IMR-90 (cell line): ENCODE measurements around the gene IFI44L. TPM values are rescaled to one million over a fixed set of nuclear protein-coding genes. Genes with fewer than 3 reads are reported as not detected.

Experiments
- ATAC-seq: fragments of 200-7000 bp; cut with Tn5 transposase; 2 replicates; pipeline ENCODE4 v1.9.1; 2020; ENCODE audit warnings: low read depth, mild to moderate bottlenecking, moderate library complexity
- BruUV-seq: library from RNA; stranded (reverse); fragments of 400-500 nt; replicated peaks from 2 replicates; lab custom pipeline; 2021; lab: Mats Ljungman, UMichigan
- CTCF ChIA-PET: fragments of 300-600 bp; formaldehyde crosslinking; extraction: SDS; loops from one replicate; lab custom pipeline; 2021; ENCODE audit warnings: antibody characterized with exemption; lab: Yijun Ruan, JAX
- POLR2A ChIA-PET: fragments of 300-600 bp; sonication (Branson Sonifier 250); formaldehyde crosslinking; loops from one replicate; lab custom pipeline; 2022; ENCODE audit warnings: antibody characterized with exemption; ENCODE audit not compliant: unreplicated experiment; lab: Charles Lee
- DNase-seq: peaks from one replicate; pipeline ENCODE4 v3.0.0; 2013
- H2AFZ ChIP-seq: replicated peaks from 2 replicates; pipeline ENCODE3; 2013; ENCODE audit warnings: low read length, mild to moderate bottlenecking; ENCODE audit not compliant: poor library complexity
- H2AK5ac ChIP-seq: 2 replicates; pipeline ENCODE4 v1.6.1; 2013; ENCODE audit warnings: low read depth, low read length, inconsistent platforms
- H2AK9ac ChIP-seq: replicated peaks from 2 replicates; pipeline ENCODE3; 2013; ENCODE audit warnings: mild to moderate bottlenecking, low read depth, low read length, moderate library complexity; ENCODE audit not compliant: poor library complexity
- H2BK120ac ChIP-seq: 2 replicates; pipeline ENCODE4 v1.6.1; 2013; ENCODE audit warnings: low read depth, low read length, inconsistent platforms
- H2BK15ac ChIP-seq: 3 replicates; pipeline ENCODE4 v1.6.1; 2013; ENCODE audit warnings: low read depth, low read length, inconsistent platforms
- H2BK20ac ChIP-seq: 2 replicates; pipeline ENCODE4 v1.6.1; 2013; ENCODE audit warnings: low read depth, mild to moderate bottlenecking, inconsistent platforms, low read length, moderate library complexity
- H2BK5ac ChIP-seq: 2 replicates; pipeline ENCODE4 v1.6.1; 2013; ENCODE audit warnings: mild to moderate bottlenecking, low read depth, low read length, inconsistent platforms; ENCODE audit not compliant: poor library complexity, severe bottlenecking
- H3K14ac ChIP-seq: replicated peaks from 2 replicates; pipeline ENCODE4 v1.6.1; 2013; ENCODE audit warnings: low read depth, low read length, inconsistent platforms
- H3K18ac ChIP-seq: 2 replicates; pipeline ENCODE4 v1.6.1; 2013; ENCODE audit warnings: low read depth, low read length, control low read depth
- H3K23ac ChIP-seq: 2 replicates; pipeline ENCODE4 v1.6.1; 2013; ENCODE audit warnings: low read depth, low read length, inconsistent platforms
- H3K27ac ChIP-seq: 2 replicates; pipeline ENCODE4 v1.5.1; 2013; ENCODE audit warnings: mild to moderate bottlenecking, control low read depth, low read length; ENCODE audit not compliant: insufficient read depth
- H3K27me3 ChIP-seq: 2 replicates; pipeline ENCODE4 v1.6.1; 2013; ENCODE audit warnings: low read length; ENCODE audit not compliant: control insufficient read depth, insufficient read depth
- H3K36me3 ChIP-seq: 2 replicates; pipeline ENCODE4 v1.6.1; 2013; ENCODE audit warnings: low read length, mixed read lengths; ENCODE audit not compliant: control insufficient read depth, insufficient read depth
- H3K4ac ChIP-seq: 2 replicates; pipeline ENCODE4 v1.6.1; 2013; ENCODE audit warnings: low read depth, low read length, inconsistent platforms
- H3K4me1 ChIP-seq: 2 replicates; pipeline ENCODE4 v1.6.1; 2013; ENCODE audit warnings: low read length, mixed read lengths; ENCODE audit not compliant: control insufficient read depth, insufficient read depth
- H3K4me2 ChIP-seq: 2 replicates; pipeline ENCODE4 v1.6.1; 2013; ENCODE audit warnings: low read depth, mild to moderate bottlenecking, control low read depth, low read length, moderate library complexity
- H3K4me3 ChIP-seq: 2 replicates; pipeline ENCODE4 v1.5.1; 2013; ENCODE audit warnings: low read depth, mild to moderate bottlenecking, control low read depth, low read length, moderate library complexity; ENCODE audit not compliant: insufficient read depth
- H3K56ac ChIP-seq: 2 replicates; pipeline ENCODE4 v1.6.1; 2013; ENCODE audit warnings: low read length, inconsistent platforms; ENCODE audit not compliant: insufficient read depth; ENCODE audit errors: extremely low read depth
- H3K79me1 ChIP-seq, 2 experiments: 2 replicates each; pipeline ENCODE4 v1.6.1; 2013; ENCODE audit warnings: low read length in 2 of 2, inconsistent platforms in 1 of 2, low read depth in 1 of 2
- H3K9ac ChIP-seq: 2 replicates; pipeline ENCODE4 v1.6.1; 2013; ENCODE audit warnings: low read depth, low read length, control low read depth
- H3K9me1 ChIP-seq: 2 replicates; pipeline ENCODE4 v1.6.1; 2013; ENCODE audit warnings: low read length, inconsistent platforms; ENCODE audit not compliant: insufficient read depth
- H3K9me3 ChIP-seq: 2 replicates; pipeline ENCODE4 v1.6.1; 2013; ENCODE audit warnings: low read length; ENCODE audit not compliant: control insufficient read depth, insufficient read depth
- H4K20me1 ChIP-seq: 2 replicates; pipeline ENCODE4 v1.6.1; 2013; ENCODE audit warnings: low read length, inconsistent platforms; ENCODE audit not compliant: insufficient read depth
- H4K5ac ChIP-seq: 2 replicates; pipeline ENCODE4 v1.6.1; 2013; ENCODE audit warnings: mild to moderate bottlenecking, low read depth, low read length, control low read depth
- H4K8ac ChIP-seq, 2 experiments: 2 replicates each; pipeline ENCODE4 v1.6.1; 2013; ENCODE audit warnings: low read depth in 2 of 2, low read length in 2 of 2, control low read depth in 1 of 2, inconsistent platforms in 1 of 2
- H4K91ac ChIP-seq: 2 replicates; pipeline ENCODE4 v1.6.1; 2013; ENCODE audit warnings: low read depth, low read length, inconsistent platforms; ENCODE audit not compliant: insufficient read depth
- CHD1 ChIP-seq: IDR thresholded peaks from 2 replicates; pipeline ENCODE4 v1.6.1; 2012; ENCODE audit warnings: low read depth, low read length, improper control_type of control experiment
- FOS ChIP-seq: fragments of 150-350 bp; IDR thresholded peaks from 2 replicates; pipeline ENCODE4 v1.6.1; 2016; ENCODE audit warnings: low read depth, low read length
- MAZ ChIP-seq: IDR thresholded peaks from 2 replicates; pipeline ENCODE4 v1.6.1; 2012; ENCODE audit warnings: low read depth, mild to moderate bottlenecking, low read length, improper control_type of control experiment, moderate library complexity, borderline replicate concordance
- POLR2A ChIP-seq: IDR thresholded peaks from 2 replicates; pipeline ENCODE4 v1.6.1; 2012; ENCODE audit warnings: mild to moderate bottlenecking, low read depth, low read length
- USF2 ChIP-seq: fragments of 150-350 bp; IDR thresholded peaks from 2 replicates; pipeline ENCODE4 v1.6.1; 2017; ENCODE audit warnings: mild to moderate bottlenecking, antibody characterized with exemption, low read length, low read depth
- WGBS, 2 experiments: methylation state at CpG; one replicate each; pipeline versions ENCODE4 v1.1.5 to v1.1.7; 2013; ENCODE audit warnings: missing lambda C conversion rate in 2 of 2; ENCODE audit not compliant: insufficient read length in 1 of 2; ENCODE audit errors: extremely low coverage in 2 of 2; 5-methylcytosine and 5-hydroxymethylcytosine counted together
- dilution Hi-C: fragments of 300-500 bp; cut with HindIII; formaldehyde crosslinking; loops from one replicate; pipeline ENCODE4 v1.14.3; 2018; ENCODE audit warnings: low sequenced_read_pairs; ENCODE audit not compliant: unreplicated experiment
- in situ Hi-C: fragments of 300-500 bp; cut with MboI; formaldehyde crosslinking; loops from 3 replicates; pipeline ENCODE4 v1.14.3; 2019; ENCODE audit warnings: low sequenced_read_pairs, inconsistent platforms, mixed read lengths
- intact Hi-C: fragments of 100-400 bp; cut with micrococcal nuclease; formaldehyde crosslinking; loops from 2 replicates; pipeline ENCODE4 v1.10.0; 2022
- polyA plus RNA-seq, 3 experiments: library from polyadenylated mRNA; depleted of rRNA; stranded (reverse); fragments of >200 nt; gene quantifications; 2 replicates each; pipeline ENCODE4 v1.2.3, GENCODE V29; 2012; ENCODE audit warnings: low replicate concordance in 1 of 3
- total RNA-seq: library from RNA; depleted of rRNA; stranded (reverse); fragments of >200 nt; gene quantifications from 2 replicates; pipeline ENCODE4 v1.2.3, GENCODE V29; 2012
- TF ChIP-seq, protein P1 (sequence below): fragments of 150-350 bp; IDR thresholded peaks from 2 replicates; pipeline ENCODE4 v1.6.1; 2016; ENCODE audit warnings: low read depth, mild to moderate bottlenecking, low read length, moderate library complexity, borderline replicate concordance
- TF ChIP-seq, protein P2 (sequence below): conservative IDR thresholded peaks from 2 replicates; pipeline ENCODE4 v1.5.1; 2012; ENCODE audit warnings: mild to moderate bottlenecking, low read depth, low read length, improper control_type of control experiment

The IFI44L gene
- total and polyA plus RNA-seq, 2 of the 4 experiments (the other 2 are of a cell fraction) = 0.18 to 0.19 TPM

- Histone ChIP-seq H4K8ac (no peak overlapping the region), H2BK20ac (no peak overlapping the region), H4K5ac (no peak overlapping the region), H4K20me1 (no peaks in the 10 kb centered on the region), H3K4me1 (no peaks in the 10 kb centered on the region), H2BK5ac (no peak overlapping the region), H2AK5ac (no peak overlapping the region), H2AFZ (no peak overlapping the region), H3K18ac (no peak overlapping the region), H3K56ac (no peak overlapping the region), H3K14ac (no peak overlapping the region), H2AK9ac (no peak overlapping the region), H2BK15ac (no peak overlapping the region), H3K36me3 (no peaks in the 10 kb centered on the region), H3K23ac (no peak overlapping the region), H4K91ac (no peak overlapping the region), H3K27ac (no peak overlapping the region), H3K4ac (no peak overlapping the region), H3K4me3 (no peak overlapping the region), H3K9me3 (no peaks in the 10 kb centered on the region), H3K79me1 (no peaks in the 10 kb centered on the region), H3K27me3 (no peaks in the 10 kb centered on the region), H2BK120ac (no peak overlapping the region), H3K9ac (no peak overlapping the region), H3K9me1 (no peaks in the 10 kb centered on the region), H3K4me2 (no peak overlapping the region)
- TF ChIP-seq FOS (no peak), POLR2A (no peak), MAZ (no peak), USF2 (no peak), CHD1 (no peak)
- TF ChIP-seq, protein P1, sequence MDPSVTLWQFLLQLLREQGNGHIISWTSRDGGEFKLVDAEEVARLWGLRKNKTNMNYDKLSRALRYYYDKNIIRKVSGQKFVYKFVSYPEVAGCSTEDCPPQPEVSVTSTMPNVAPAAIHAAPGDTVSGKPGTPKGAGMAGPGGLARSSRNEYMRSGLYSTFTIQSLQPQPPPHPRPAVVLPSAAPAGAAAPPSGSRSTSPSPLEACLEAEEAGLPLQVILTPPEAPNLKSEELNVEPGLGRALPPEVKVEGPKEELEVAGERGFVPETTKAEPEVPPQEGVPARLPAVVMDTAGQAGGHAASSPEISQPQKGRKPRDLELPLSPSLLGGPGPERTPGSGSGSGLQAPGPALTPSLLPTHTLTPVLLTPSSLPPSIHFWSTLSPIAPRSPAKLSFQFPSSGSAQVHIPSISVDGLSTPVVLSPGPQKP = no peak
- TF ChIP-seq, protein P2, sequence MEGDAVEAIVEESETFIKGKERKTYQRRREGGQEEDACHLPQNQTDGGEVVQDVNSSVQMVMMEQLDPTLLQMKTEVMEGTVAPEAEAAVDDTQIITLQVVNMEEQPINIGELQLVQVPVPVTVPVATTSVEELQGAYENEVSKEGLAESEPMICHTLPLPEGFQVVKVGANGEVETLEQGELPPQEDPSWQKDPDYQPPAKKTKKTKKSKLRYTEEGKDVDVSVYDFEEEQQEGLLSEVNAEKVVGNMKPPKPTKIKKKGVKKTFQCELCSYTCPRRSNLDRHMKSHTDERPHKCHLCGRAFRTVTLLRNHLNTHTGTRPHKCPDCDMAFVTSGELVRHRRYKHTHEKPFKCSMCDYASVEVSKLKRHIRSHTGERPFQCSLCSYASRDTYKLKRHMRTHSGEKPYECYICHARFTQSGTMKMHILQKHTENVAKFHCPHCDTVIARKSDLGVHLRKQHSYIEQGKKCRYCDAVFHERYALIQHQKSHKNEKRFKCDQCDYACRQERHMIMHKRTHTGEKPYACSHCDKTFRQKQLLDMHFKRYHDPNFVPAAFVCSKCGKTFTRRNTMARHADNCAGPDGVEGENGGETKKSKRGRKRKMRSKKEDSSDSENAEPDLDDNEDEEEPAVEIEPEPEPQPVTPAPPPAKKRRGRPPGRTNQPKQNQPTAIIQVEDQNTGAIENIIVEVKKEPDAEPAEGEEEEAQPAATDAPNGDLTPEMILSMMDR = no peak
- BruUV-seq = no TSS peak
- intact Hi-C loops (no loop called here), dilution Hi-C loops (no loop called here), in situ Hi-C loops (no loop called here)
- ATAC-seq = no peak
- WGBS, 2 experiments = no CpG with 5 or more reads among the region's 1 CpG
- ChIA-PET POLR2A (no interaction called here), CTCF (interaction anchor here (0.8 kb wide), 1 partner anchor 17 kb away, joined by 4 read pairs; no protein-coding TSS in a partner anchor)
- DNase-seq = no peak
Measured at GRCh38 chr1:78645723-78646122, 25.5 kb downstream of the IFI44L start.
